HK-2 (cell line): ENCODE data around the gene ANKS3.

Source experiments
- DNase-seq: peaks from one replicate; pipeline ENCODE4 v3.0.0-alpha.2; 2018; ENCODE audit not compliant: unreplicated experiment

ANKS3 gene

DNA sequence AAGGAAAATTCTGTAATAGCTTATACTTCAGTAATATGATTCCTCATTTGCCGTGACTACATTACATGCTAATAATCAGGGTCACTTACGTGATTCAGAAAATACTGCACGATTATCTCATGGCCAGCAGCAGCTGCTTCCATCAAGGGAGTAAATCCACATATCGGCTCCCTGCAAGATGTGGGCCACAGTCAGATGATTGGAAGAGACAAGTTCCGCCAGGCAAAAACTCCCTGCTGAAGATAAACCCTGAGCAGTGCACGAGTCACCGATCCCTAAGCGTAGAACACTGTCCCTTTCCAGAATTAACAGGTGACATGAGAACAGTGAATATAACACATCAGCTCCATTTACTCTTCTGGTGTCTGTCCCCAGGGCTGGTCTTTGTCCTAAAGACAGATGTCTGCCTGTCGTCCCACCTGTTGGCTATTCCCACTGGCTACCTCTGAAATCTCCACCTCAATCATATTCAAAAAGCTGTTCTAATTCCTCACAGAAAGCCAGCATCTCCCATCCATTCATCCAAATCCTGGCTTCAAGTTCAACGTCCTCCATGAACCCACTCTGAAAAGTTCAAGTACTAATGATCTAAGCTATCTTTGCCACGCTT lies 9.3 kb downstream of the ANKS3 start:
- no peak for DNase-seq

GRCh38 chr16:4723071-4723767 lies 10.9 kb downstream of the ANKS3 start:
- DNase-seq = no peak

GRCh38 chr16:4718466-4718865 lies 15.6 kb downstream of the ANKS3 start:
- DNase-seq = no peak

- no peak for DNase-seq
These were observed 19.1 kb downstream of the ANKS3 start for GRCh38 chr16:4714996-4715395.

- DNase-seq = no peak
These were observed 20.2 kb downstream of the ANKS3 start for GRCh38 chr16:4713663-4714501.

DNA sequence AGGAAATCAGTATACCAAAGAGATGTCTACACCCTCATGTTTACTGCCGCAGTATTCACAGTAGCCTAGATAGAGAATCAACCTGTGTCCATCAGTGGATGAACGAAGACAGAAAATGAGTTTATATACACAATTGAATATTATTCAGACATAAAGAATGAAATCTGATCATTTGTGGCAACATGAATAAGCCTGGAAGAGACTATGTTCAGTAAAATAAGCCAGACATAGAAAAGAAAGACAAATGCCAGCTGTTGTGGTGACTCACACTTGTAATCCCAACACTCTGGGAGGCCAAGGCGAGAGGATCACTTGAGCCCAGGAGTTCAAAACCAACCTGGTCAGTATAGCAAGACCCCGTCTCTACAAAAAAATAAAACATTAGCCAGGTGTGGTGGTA lies 24.6 kb downstream of the ANKS3 start:
- no peak for DNase-seq

GRCh38 chr16:4706871-4707270 lies 27.2 kb downstream of the ANKS3 start:
- DNase-seq = no peak

GRCh38 chr16:4704913-4705312 lies 29.2 kb downstream of the ANKS3 start:
- DNase-seq = no peak

DNA sequence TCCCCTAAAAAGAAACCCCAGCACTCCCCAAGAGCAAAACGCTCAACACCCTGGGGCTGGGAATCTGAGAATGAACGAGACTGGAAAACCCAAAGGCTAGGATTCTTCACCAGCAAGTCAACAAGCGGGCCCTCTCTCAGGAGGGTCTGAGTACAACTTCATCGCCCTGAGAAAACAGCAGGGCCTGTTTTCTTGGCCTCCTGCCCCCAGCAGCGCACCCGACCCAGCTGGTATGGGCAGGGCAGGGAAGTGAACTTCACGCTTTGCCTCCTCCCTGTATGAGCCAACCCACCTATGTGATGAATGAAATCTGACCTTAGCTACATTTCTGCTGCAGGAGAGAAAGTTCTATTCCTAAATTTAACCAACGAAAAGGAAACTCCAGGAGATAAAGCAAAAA lies 29.6 kb downstream of the ANKS3 start:
- DNase-seq = no peak

GRCh38 chr16:4703906-4704305 lies 30.2 kb downstream of the ANKS3 start:
- no peak for DNase-seq

GRCh38 chr16:4702466-4702808 lies 31.6 kb downstream of the ANKS3 start:
- peak; percentile 51 for DNase-seq

DNA sequence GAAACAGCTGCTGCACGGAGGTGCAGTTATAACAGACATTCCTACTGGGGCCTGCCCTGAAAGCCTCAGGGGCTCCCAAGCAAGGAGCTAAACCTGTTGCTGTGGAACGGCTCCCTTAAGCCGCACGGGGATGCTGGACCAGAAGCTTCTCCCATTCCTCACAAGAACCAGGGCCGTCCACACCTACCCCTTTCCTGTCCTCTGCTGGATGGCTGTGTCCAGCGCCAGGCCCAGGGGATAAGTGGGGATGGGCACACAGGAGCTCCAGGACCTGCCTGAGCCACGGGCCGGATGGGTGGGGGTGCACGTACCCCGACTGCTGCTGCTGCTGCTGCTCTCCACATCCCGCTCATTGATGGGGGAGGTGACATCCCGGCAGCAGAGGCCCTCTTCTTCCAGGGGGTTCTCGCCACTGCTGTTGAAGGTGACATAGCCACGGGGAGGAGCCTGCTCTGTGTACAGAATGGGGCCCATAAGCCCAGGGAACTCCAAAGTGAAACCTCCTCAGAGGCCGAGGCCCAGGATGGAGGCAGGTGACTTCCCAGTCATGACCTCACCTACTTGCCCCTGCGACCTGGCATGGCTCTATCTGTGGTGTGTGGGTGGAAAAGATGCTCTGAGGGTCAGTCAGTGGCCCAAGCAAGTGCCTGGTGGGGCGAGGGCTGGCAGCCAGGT lies 32.1 kb downstream of the ANKS3 start:
- DNase-seq = peak; percentile 40

DNA sequence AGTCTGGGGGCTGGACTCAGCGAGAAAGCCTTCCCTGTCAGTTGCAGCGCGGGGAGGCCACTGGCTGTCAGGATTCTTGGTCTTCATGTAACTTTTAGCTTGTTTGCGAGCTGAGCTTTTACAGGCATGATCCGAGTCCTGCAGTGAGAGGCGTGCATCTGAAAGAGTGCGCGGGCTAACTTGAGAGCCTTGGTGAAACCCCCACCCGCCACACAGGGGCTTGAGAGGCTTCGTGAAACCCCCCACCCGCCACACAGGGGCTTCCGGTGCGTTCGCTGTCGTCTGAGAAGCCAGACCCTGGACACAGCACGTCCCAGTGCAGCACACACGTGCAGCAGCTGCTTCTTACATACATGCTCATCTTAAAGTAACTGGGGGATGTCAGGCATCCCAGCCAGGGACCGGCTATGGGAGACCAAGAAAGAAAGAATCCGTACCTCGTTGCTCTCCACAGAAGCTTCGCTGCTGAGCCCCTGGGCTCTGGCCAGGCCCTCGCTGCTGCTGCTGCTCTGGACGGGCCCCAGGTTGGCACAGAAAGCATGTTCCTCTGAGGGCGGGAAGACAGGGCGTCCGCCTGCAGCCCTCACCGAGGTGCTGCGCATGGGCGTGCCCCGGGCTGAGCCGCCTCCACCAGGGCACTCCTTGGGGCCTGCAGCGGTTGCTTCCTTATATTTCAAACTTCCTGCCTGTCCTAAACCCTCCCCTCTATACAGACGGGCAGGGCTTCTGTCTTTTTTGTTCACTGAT lies 32.9 kb downstream of the ANKS3 start:
- no peak for DNase-seq

DNA sequence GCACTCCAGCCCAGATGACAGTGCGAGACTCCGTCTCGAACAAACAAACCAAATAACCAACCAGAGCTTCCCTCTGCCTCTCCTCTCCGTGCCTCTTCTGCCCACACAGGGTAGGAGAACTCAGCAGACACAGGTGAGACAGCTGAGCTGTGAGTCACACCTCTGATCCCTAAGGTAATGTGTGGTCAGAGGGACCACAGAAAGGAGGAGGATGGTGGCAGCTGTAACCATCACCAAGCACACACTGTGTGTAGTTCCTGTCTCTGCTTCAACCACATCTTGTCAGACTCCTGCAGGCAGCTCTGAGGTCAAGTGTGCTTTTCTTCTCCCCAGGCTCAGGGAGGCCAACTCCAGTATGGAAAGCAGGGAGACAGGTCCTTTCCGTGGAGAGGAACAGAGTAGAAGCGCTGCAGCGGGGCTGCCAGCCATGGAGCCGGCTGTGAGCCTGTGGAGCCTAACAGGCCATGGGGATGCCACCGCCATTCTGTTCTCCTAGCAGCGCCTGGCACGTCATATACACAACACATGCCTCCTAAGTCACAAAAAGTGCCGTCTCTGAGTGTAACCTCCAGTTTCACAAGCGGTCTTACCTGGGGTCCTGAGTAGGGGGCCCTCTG lies 33.6 kb downstream of the ANKS3 start:
- no peak for DNase-seq

- no peak for DNase-seq
These were observed 35.0 kb downstream of the ANKS3 start for GRCh38 chr16:4699046-4699556.

DNA sequence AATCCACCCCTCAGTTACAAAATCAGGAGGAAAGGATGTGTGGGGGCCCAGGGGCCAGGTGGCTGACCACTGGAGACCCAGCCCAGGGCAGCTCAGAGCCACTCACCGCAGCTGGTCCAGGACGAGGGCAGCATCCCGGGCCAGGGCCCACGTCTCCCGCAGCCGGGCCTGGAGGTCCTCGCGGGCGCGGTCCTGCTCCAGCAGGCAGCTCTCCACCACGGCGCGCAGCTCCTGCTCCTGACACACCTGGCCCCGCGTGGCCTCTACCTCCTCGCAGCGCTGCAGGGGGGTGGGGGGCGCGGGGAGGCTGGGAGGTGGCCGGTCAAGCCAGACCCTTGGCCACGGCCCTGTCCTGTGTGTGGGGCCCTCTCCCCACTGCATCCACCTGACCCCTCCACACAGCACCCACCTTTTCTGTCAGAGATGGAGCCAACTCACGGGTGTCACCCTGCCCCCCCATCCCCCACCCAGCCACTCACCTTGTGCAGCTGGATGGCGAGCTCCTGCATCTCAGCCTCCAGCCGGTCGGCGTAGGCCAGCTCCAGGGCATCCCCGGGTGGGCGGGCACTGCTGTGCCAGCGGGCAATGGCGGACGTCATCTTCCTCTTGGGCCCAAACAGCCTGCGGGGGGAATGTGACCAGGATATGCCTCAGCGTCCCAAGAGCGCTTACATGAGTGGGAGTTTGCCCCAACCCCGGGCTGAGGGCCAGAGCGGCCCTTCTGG lies 35.6 kb downstream of the ANKS3 start:
- no peak for DNase-seq

DNA sequence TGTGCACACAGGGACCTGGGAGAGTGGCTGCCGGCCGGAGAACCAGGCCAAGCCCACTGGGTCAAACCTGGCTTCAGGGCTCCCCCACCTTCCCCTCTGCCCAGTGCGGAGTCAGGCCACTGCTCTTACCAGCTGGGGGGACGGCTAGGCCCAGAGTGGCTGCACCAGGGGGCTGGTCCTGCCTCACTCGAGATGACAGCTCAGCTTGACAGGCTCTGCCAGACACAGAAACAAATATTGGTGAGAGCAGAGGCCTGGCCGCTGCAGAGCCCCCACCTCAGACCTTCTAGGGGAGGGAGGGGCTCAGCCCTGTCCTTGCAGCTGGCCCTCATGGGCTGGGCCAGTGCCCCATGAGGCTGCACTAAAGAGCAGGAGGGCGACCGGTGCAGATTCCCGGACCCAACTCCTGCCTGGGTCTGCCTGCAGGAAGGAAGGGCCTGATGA lies 36.2 kb downstream of the ANKS3 start:
- DNase-seq = no peak

DNA sequence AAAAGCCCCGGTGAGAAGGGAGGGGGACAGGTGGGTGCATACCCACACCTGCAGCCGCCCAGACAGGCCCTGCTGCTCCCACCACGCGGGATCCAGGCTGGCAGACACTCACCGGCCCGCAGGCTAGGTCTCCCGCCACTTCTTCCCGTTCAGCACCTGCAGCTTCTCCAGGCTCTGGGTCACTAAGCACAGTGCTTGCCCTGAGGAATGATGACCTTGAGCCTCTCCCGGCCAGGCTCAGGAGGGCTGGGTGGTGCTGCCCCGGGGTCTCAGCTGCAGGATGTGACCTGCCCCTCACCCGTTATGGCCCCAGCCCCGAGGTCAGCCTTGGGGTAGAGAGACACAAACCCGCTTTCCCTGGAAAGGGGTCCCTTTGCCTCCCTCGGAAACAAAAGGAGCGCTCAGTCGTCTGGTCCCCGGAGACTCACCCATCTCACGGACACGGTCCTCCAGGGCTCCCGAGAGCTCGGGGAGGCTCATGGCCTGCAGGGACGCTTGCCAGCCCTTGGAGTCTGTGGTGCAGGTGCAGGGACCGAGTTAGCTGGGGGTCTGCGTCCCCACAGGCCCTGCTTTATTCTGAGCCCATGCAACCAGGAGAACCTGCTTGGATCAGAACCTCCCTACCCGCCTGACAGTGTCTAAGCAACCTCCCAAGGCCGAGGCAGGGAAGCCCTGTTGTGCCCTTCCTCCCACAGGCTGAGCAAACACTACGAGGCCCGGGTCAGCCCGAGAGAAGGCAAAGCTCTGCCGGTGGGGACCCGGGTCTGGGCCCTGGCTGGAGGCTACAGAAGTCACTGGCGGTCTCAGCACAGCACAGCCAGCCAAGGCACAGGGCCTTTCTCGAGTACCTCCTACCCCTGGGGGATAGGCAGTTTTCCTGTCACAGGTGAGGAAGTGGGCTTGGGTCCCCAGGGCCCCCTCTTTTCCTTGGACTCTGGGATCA lies 36.9 kb downstream of the ANKS3 start:
- no peak for DNase-seq
